GM12891 (cell line): Measurements from ENCODE around the gene TMEM132E.

ENCODE experiments used
- POLR2A ChIP-seq: IDR thresholded peaks from 2 replicates; pipeline ENCODE4 v1.6.1; 2011; ENCODE audit warnings: low read depth, low read length, control low read depth
- POLR2AphosphoS5 ChIP-seq: IDR thresholded peaks from 2 replicates; pipeline ENCODE4 v1.6.1; 2011; ENCODE audit warnings: low read depth, low read length, control low read depth
- POU2F2 ChIP-seq: IDR thresholded peaks from 2 replicates; pipeline ENCODE4 v1.6.1; 2011; ENCODE audit warnings: low read depth, mild to moderate bottlenecking, control low read depth, low read length, moderate library complexity
- SPI1 ChIP-seq: IDR thresholded peaks from 2 replicates; pipeline ENCODE4 v1.6.1; 2011; ENCODE audit warnings: low read depth, low read length, control low read depth
- TAF1 ChIP-seq: IDR thresholded peaks from 2 replicates; pipeline ENCODE4 v1.6.1; 2011; ENCODE audit warnings: low read depth, low read length, control low read depth

DNA sequence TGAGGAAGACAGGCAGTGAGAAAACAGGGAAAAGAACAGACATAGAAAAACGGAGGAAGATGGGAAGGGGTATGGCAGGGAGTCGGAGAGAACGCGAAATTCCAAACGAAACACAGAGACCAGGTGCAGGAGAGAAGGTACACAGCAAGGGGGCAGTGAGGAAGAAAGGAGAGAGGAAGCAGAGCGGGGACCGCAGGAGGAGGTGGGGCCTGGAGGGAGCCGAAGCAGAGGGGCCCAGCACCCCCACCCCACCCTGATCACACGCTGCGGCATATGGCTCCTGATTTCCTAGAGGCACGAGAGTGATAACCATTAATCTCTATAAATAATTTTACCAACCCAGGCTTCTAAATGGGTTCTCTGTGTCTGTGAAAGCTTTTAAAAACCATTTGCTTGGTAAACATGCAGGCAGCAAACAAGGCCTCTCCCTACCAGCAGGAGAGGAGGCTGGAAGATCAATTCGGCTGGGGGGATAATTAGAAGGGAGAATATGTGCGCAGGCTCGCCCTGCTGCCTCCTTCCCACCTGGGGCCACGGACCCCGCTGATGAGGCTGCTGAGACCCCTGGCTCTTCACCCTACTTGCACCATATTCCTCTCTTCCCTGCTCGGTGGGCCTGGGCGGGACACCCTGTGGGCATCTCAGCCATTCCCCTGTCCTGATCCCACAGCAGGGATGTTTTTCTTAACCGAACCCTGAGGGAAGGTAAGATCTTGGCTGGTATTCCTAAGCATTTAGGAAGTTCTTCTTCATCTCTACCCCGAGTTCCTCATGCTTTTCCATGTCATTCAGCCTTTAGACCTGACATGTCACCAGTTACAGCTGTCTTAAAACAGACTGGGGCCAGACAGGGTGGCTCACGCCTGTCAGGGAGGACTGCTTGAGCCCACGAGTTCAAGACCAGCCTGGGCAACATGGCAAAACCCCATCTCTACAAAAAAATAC, 86.7 kb downstream of the TMEM132E start:
- TF ChIP-seq POLR2A: no peak
- TF ChIP-seq SPI1: no peak
- TF ChIP-seq TAF1: no peak
- no peak for TF ChIP-seq POLR2AphosphoS5
- TF ChIP-seq POU2F2: no peak
